HS-27A (cell line): ENCODE data around the gene AUTS2.

Experiments used
- DNase-seq: peaks from one replicate; pipeline ENCODE4 v3.0.0-alpha.2; 2012; ENCODE audit warnings: low read depth, missing footprints

Gene AUTS2

GRCh38 chr7:70599446-70600190 lies 1001.3 kb downstream of the AUTS2 start:
- DNase-seq = no peak

- DNase-seq = no peak
These were observed 1002.7 kb downstream of the AUTS2 start for GRCh38 chr7:70600993-70601392.

- no peak for DNase-seq
These were observed 1003.8 kb downstream of the AUTS2 start for GRCh38 chr7:70602117-70602516.

GRCh38 chr7:70607281-70607680 lies 1009.0 kb downstream of the AUTS2 start:
- DNase-seq = no peak

- DNase-seq = no peak
These were observed 1009.5 kb downstream of the AUTS2 start for GRCh38 chr7:70607759-70608158.

GRCh38 chr7:70608229-70608628 lies 1010.0 kb downstream of the AUTS2 start:
- DNase-seq = no peak

GRCh38 chr7:70612811-70613210 lies 1014.5 kb downstream of the AUTS2 start:
- DNase-seq = no peak

- no peak for DNase-seq
These were observed 1016.2 kb downstream of the AUTS2 start for GRCh38 chr7:70614237-70615045.

GRCh38 chr7:70615066-70615606 lies 1016.9 kb downstream of the AUTS2 start:
- DNase-seq = no peak

GRCh38 chr7:70616211-70616610 lies 1017.9 kb downstream of the AUTS2 start:
- no peak for DNase-seq

- no peak for DNase-seq
These were observed 1018.5 kb downstream of the AUTS2 start for GRCh38 chr7:70616821-70617220.

GRCh38 chr7:70618020-70618551 lies 1019.8 kb downstream of the AUTS2 start:
- DNase-seq = no peak

- DNase-seq = no peak
These were observed 1020.9 kb downstream of the AUTS2 start for GRCh38 chr7:70619130-70619529.

GRCh38 chr7:70619659-70620058 lies 1021.4 kb downstream of the AUTS2 start:
- DNase-seq = no peak

GRCh38 chr7:70620333-70621055 lies 1022.2 kb downstream of the AUTS2 start:
- no peak for DNase-seq

- no peak for DNase-seq
These were observed 1023.8 kb downstream of the AUTS2 start for GRCh38 chr7:70621954-70622600.

GRCh38 chr7:70622936-70623335 lies 1024.7 kb downstream of the AUTS2 start:
- DNase-seq = no peak

- no peak for DNase-seq
These were observed 1026.3 kb downstream of the AUTS2 start for GRCh38 chr7:70624500-70625103.

- DNase-seq = no peak
These were observed 1029.2 kb downstream of the AUTS2 start for GRCh38 chr7:70627461-70627860.

- DNase-seq = no peak
These were observed 1032.2 kb downstream of the AUTS2 start for GRCh38 chr7:70630440-70630817.

- DNase-seq = no peak
These were observed 1032.7 kb downstream of the AUTS2 start for GRCh38 chr7:70630818-70631457.
